ENCODE measurements around the gene KLHDC7A.

The KLHDC7A gene

GRCh38 chr1:18532390-18533170 lies 51.9 kb downstream of the KLHDC7A start:
- in situ Hi-C loops (cut with MboI; ENCODE audit: low pct_unique_long_range_greater_than_20kb, low sequenced_read_pairs) = no loop called here

GRCh38 chr1:18533259-18533658 lies 52.5 kb downstream of the KLHDC7A start:
- in situ Hi-C loops (cut with MboI; ENCODE audit: low pct_unique_long_range_greater_than_20kb, low sequenced_read_pairs) = no loop called here
- DNase-seq = no peak

More at GRCh38 chr1:18532390-18533170, 51.9 kb downstream of the KLHDC7A start:
- DNase-seq = no peak

DNA sequence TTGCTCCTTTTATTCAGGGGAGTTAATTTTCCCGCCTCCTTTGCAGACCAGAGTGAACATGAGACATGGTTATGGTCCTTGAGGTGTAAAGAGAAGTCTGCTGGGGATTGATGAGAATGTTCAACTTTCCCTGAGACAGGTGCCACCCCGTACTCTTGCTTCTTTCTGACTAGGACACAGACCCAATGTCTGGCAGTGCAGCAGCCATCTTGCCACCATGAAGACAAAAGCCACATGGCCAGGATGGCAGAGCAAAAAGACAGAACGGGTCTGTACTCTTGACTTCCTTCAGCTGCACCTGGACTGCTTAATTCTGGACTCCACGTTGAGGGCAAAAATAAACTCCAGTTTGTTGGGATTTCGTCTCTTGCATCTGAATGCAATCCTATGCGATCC lies 54.1 kb downstream of the KLHDC7A start:
- in situ Hi-C loops (cut with MboI; ENCODE audit: low pct_unique_long_range_greater_than_20kb, low sequenced_read_pairs) = no loop called here
- no peak for DNase-seq

Measured in KBM-7 (cell line).